LNCaP clone FGC (cell line): ENCODE measurements around the gene KMT2C.
"Not testable (repeated sequence)": the region's sequence is repeated elsewhere in the genome, so short reads cannot be mapped to it uniquely, and the experiment has no call there.

Source experiments
- DNase-seq: peaks from one replicate; pipeline ENCODE4 v3.0.0-alpha.2; 2011; ENCODE audit warnings: low read depth
- H3K4me3 ChIP-seq: 2 replicates; pipeline ENCODE4 v1.5.1; 2011; ENCODE audit warnings: mild to moderate bottlenecking, low read depth, low read length, control low read depth
- TF ChIP-seq, protein P1 (sequence below): IDR thresholded peaks from 2 replicates; pipeline ENCODE4 v1.5.1; 2012; ENCODE audit warnings: mild to moderate bottlenecking; ENCODE audit not compliant: control insufficient read depth, insufficient read depth; ENCODE audit errors: extremely low read depth

KMT2C gene

DNA sequence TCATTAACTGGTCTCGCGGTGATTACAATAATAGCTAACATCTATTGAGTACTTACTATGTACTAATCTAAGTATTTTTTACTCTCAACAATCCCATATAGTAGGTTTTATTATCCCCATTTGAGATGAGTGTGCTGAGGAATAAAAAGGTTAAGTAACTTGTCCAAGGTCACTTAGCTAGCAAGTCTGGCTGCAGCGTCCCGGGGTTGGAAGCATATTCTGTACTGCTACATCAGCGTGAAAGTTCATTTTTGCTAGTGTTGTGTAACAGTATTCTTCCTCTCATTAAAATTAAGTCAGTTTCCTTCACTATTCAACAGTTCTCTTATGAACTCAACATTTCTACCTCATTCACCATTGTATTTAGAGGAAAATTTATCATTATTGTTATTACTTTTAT is 199.5 kb downstream of the KMT2C start:
- DNase-seq, H3K4me3 ChIP-seq: not testable (repeated sequence)

DNA sequence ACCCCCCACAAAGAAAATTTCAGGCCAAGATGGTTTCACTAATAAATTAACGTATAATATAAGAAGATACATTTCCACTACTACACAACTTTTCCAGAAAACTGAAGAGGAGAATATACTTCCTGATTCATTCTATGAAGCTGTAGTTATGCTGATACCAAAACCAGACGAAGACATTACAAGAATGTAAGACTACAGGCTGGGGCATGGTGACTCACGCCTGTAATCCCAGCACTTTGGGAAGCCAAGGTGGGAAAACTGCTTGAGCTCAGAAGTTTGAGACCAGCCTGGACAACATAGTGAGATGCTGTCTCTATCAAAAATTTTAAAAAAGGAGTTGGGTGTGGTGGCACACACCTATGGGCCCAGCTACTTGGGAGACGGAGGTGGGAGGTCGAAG is 201.4 kb downstream of the KMT2C start:
- not testable (repeated sequence) for H3K4me3 ChIP-seq, DNase-seq

DNA sequence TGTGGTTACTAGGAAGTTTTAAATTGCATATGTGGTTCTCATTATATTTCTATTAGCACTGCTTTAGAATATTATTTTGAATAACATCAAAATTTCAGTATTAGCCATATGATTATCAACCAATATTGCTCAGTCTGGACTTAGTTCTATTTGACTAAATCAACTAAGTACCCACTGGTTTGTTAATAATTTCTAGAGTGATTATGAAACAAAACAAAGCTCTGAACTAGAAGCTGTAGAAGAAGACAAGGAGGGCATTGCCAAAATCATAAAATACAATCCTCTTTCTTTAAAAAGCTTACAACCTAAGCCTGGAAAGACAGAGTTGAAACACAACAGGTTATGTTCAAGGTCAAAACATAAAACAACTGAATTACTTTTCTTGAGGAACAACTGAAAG is 204.7 kb downstream of the KMT2C start:
- no peak for DNase-seq
- H3K4me3 ChIP-seq: no peak overlapping the region
- TF ChIP-seq, protein P1, sequence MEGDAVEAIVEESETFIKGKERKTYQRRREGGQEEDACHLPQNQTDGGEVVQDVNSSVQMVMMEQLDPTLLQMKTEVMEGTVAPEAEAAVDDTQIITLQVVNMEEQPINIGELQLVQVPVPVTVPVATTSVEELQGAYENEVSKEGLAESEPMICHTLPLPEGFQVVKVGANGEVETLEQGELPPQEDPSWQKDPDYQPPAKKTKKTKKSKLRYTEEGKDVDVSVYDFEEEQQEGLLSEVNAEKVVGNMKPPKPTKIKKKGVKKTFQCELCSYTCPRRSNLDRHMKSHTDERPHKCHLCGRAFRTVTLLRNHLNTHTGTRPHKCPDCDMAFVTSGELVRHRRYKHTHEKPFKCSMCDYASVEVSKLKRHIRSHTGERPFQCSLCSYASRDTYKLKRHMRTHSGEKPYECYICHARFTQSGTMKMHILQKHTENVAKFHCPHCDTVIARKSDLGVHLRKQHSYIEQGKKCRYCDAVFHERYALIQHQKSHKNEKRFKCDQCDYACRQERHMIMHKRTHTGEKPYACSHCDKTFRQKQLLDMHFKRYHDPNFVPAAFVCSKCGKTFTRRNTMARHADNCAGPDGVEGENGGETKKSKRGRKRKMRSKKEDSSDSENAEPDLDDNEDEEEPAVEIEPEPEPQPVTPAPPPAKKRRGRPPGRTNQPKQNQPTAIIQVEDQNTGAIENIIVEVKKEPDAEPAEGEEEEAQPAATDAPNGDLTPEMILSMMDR: no peak

DNA sequence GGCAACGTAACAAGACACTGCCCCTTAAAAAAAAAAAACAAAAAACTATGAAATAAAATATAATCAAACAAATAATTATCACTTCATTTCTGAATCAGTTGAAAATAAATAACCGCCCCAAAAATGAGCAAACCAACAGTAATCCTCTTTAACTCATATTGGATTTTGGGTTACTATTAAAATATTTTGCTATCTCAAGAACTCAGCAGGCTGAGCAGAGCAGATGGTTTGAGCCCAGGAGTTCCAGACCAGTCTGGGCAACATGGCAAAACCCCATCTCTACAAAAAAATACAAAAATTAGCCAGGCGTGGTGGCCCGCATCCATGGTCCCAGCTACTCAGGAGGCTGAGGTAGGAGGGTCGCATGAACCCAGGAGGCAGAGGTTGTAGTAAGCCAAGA is 216.2 kb downstream of the KMT2C start:
- not testable (repeated sequence) for H3K4me3 ChIP-seq

DNA sequence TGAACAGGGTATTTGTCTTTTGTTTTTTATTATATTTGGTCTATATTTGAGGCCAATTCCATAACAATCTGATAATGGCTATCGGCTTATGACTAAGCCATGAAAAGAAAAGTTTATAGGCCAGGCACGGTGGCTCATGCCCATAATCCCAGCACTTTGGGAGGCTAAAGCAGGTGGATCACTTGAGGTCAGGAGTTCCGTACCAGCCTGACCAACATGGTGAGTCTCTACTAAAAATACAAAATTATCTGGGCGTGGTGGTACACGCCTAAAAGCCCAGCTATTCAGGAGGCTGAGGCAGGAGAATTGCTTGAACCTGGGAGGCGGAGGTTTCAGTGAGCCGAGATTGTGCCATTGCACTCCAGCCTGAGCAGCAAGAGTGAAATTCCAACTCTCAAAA is 227.0 kb downstream of the KMT2C start:
- not testable (repeated sequence) for DNase-seq, H3K4me3 ChIP-seq

More for the DNA sequence above, 216.2 kb downstream of the KMT2C start:
- DNase-seq: not testable (repeated sequence)

GRCh38 chr7:152204417-152204816 is 231.4 kb downstream of the KMT2C start:
- not testable (repeated sequence) for DNase-seq, H3K4me3 ChIP-seq

GRCh38 chr7:152203095-152203494 is 232.7 kb downstream of the KMT2C start:
- no peak for DNase-seq
- TF ChIP-seq, protein P1: no peak
- H3K4me3 ChIP-seq: no peak overlapping the region

- no peak for DNase-seq
- H3K4me3 ChIP-seq: no peak overlapping the region
- TF ChIP-seq, protein P1: no peak
Observed at GRCh38 chr7:152202056-152202455, 233.7 kb downstream of the KMT2C start.

- H3K4me3 ChIP-seq: no peak overlapping the region
- no peak for DNase-seq
- TF ChIP-seq, protein P1: no peak
Observed at GRCh38 chr7:152200395-152200794, 235.4 kb downstream of the KMT2C start.

DNA sequence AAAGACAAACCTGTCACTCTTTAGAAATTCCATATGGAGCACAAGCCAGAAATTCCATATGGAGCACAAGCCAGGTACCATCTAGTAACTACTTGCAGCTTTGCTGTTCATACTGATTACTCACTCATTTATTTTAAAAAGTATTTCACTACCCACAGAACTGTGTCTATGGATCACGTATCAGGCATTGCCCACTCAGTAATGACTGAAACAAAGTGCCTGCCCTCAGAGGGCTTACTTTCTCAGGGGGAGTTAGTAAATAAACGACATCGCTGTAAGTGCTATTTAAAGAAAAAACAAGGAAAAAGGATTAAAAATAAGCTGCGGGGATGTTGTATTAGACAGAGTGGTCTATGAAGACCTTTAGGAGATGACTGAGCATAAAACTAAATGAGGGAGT is 239.4 kb downstream of the KMT2C start:
- no peak for DNase-seq
- H3K4me3 ChIP-seq: no peak overlapping the region
- TF ChIP-seq, protein P1: no peak
